H9 (cell line): Measurements from ENCODE around the gene POU6F2. TPM values are rescaled to one million over a fixed set of nuclear protein-coding genes. Genes with fewer than 3 reads are reported as not detected.

Source experiments
- DNase-seq: peaks from one replicate; pipeline ENCODE4 v3.0.0-alpha.2; 2017
- H2AFZ ChIP-seq: one replicate; pipeline ENCODE4 v1.6.1; 2013; ENCODE audit warnings: mild to moderate bottlenecking, low read length, control low read depth, moderate library complexity
- H2AK5ac ChIP-seq: 2 replicates; pipeline ENCODE4 v1.6.1; 2013; ENCODE audit warnings: low read length, control low read depth, mixed read lengths; ENCODE audit not compliant: insufficient read length
- H2BK120ac ChIP-seq: one replicate; pipeline ENCODE4 v1.6.1; 2013; ENCODE audit warnings: low read depth, mild to moderate bottlenecking, low read length, control low read depth, inconsistent platforms; ENCODE audit not compliant: poor library complexity, severe bottlenecking
- H2BK12ac ChIP-seq: 2 replicates; pipeline ENCODE4 v1.6.1; 2013; ENCODE audit warnings: low read length, control low read depth, mixed read lengths, low read depth; ENCODE audit not compliant: insufficient read length
- H2BK15ac ChIP-seq: 2 replicates; pipeline ENCODE4 v1.6.1; 2013; ENCODE audit warnings: low read depth, low read length, control low read depth
- H2BK20ac ChIP-seq: one replicate; pipeline ENCODE4 v1.6.1; 2013; ENCODE audit warnings: low read depth, mild to moderate bottlenecking, low read length, control low read depth, inconsistent platforms; ENCODE audit not compliant: poor library complexity, severe bottlenecking
- H2BK5ac ChIP-seq: 2 replicates; pipeline ENCODE4 v1.6.1; 2013; ENCODE audit warnings: low read length, control low read depth, mixed read lengths; ENCODE audit not compliant: insufficient read length
- H3K14ac ChIP-seq: 2 replicates; pipeline ENCODE4 v1.6.1; 2013; ENCODE audit warnings: low read length, control low read depth; ENCODE audit not compliant: insufficient read depth
- H3K18ac ChIP-seq: 2 replicates; pipeline ENCODE4 v1.6.1; 2013; ENCODE audit warnings: low read depth, mild to moderate bottlenecking, mixed read lengths, low read length, control low read depth; ENCODE audit not compliant: insufficient read length
- H3K23ac ChIP-seq: 2 replicates; pipeline ENCODE4 v1.6.1; 2013; ENCODE audit warnings: low read length, control low read depth, mixed read lengths, low read depth; ENCODE audit not compliant: insufficient read length
- H3K23me2 ChIP-seq: 2 replicates; pipeline ENCODE4 v1.6.1; 2013; ENCODE audit warnings: low read depth, mild to moderate bottlenecking, mixed read lengths, low read length, control low read depth; ENCODE audit not compliant: insufficient read length, poor library complexity, severe bottlenecking
- H3K27ac ChIP-seq: 2 replicates; pipeline ENCODE4 v1.5.1; 2013; ENCODE audit warnings: low read length, control low read depth, mixed read lengths, low read depth; ENCODE audit not compliant: insufficient read length
- H3K27me3 ChIP-seq: 2 replicates; pipeline ENCODE4 v1.6.1; 2013; ENCODE audit warnings: low read length, control low read depth, inconsistent platforms; ENCODE audit not compliant: insufficient read depth
- H3K4ac ChIP-seq: 2 replicates; pipeline ENCODE4 v1.6.1; 2013; ENCODE audit warnings: low read depth, mild to moderate bottlenecking, control low read depth, inconsistent platforms, low read length, moderate library complexity
- H3K4me1 ChIP-seq: 2 replicates; pipeline ENCODE4 v1.6.1; 2013; ENCODE audit warnings: low read length, control low read depth, inconsistent platforms; ENCODE audit not compliant: insufficient read depth
- H3K4me2 ChIP-seq: 2 replicates; pipeline ENCODE4 v1.6.1; 2013; ENCODE audit warnings: low read length, control low read depth, mixed read lengths; ENCODE audit not compliant: insufficient read length, insufficient read depth
- H3K56ac ChIP-seq: 2 replicates; pipeline ENCODE4 v1.6.1; 2013; ENCODE audit warnings: low read depth, mild to moderate bottlenecking, mixed read lengths, low read length, control low read depth; ENCODE audit not compliant: insufficient read length
- H3K79me1 ChIP-seq: 2 replicates; pipeline ENCODE4 v1.6.1; 2013; ENCODE audit warnings: low read depth, mild to moderate bottlenecking, moderate library complexity, low read length, control low read depth, inconsistent platforms; ENCODE audit not compliant: insufficient read depth, poor library complexity, severe bottlenecking
- H3K79me2 ChIP-seq: 2 replicates; pipeline ENCODE4 v1.6.1; 2013; ENCODE audit warnings: low read length, control low read depth, inconsistent platforms; ENCODE audit not compliant: insufficient read depth
- H3K9ac ChIP-seq: 2 replicates; pipeline ENCODE4 v1.6.1; 2013; ENCODE audit warnings: low read length, control low read depth, mixed read lengths; ENCODE audit not compliant: insufficient read length; ENCODE audit errors: extremely low read depth
- H3K9me3 ChIP-seq: one replicate; pipeline ENCODE4 v1.6.1; 2013; ENCODE audit warnings: low read depth, low read length, inconsistent platforms; ENCODE audit not compliant: control insufficient read depth
- H3T11ph ChIP-seq: one replicate; pipeline ENCODE4 v1.6.1; 2013; ENCODE audit warnings: mild to moderate bottlenecking, low read length, control low read depth, inconsistent platforms
- H4K20me1 ChIP-seq: one replicate; pipeline ENCODE4 v1.6.1; 2013; ENCODE audit not compliant: control insufficient read depth, insufficient read length, insufficient read depth
- H4K5ac ChIP-seq: 2 replicates; pipeline ENCODE4 v1.6.1; 2013; ENCODE audit warnings: low read depth, mild to moderate bottlenecking, mixed read lengths, low read length, control low read depth; ENCODE audit not compliant: insufficient read length
- H4K8ac ChIP-seq: replicated peaks from 2 replicates; pipeline ENCODE4 v1.6.1; 2013; ENCODE audit warnings: low read length, control low read depth, mixed read lengths, low read depth; ENCODE audit not compliant: insufficient read length
- H4K91ac ChIP-seq: 2 replicates; pipeline ENCODE4 v1.6.1; 2013; ENCODE audit warnings: low read depth, mild to moderate bottlenecking, moderate library complexity, mixed read lengths, low read length, control low read depth; ENCODE audit not compliant: insufficient read length
- H3K27ac Mint-ChIP-seq, 3 experiments: 2 replicates in 2 of 3; 3 replicates in 1 of 3; pipeline ENCODE4 v1.8.0; 2020 to 2021; ENCODE audit warnings: mixed read lengths in 3 of 3, mild to moderate bottlenecking in 1 of 3, moderate library complexity in 1 of 3
- H3K27me3 Mint-ChIP-seq: 2 replicates; pipeline ENCODE4 v1.8.0; 2021; ENCODE audit warnings: low read depth, mild to moderate bottlenecking, moderate library complexity, mixed read lengths
- H3K36me3 Mint-ChIP-seq, 3 experiments: 2 replicates in 2 of 3; 3 replicates in 1 of 3; pipeline ENCODE4 v1.8.0; 2020 to 2021; ENCODE audit warnings: low read depth in 3 of 3, mixed read lengths in 3 of 3; ENCODE audit not compliant: insufficient read depth in 1 of 3
- H3K4me1 Mint-ChIP-seq, 2 experiments: 2 replicates each; pipeline ENCODE4 v1.8.0; 2020; ENCODE audit warnings: mixed read lengths in 2 of 2
- H3K4me3 Mint-ChIP-seq, 2 experiments: 2 replicates in 1 of 2; 3 replicates in 1 of 2; pipeline ENCODE4 v1.8.0; 2020 to 2021; ENCODE audit warnings: mild to moderate bottlenecking in 2 of 2, mixed read lengths in 2 of 2, moderate library complexity in 1 of 2
- H3K9me3 Mint-ChIP-seq, 2 experiments: 2 replicates in 1 of 2; 3 replicates in 1 of 2; pipeline ENCODE4 v1.8.0; 2020; ENCODE audit warnings: mild to moderate bottlenecking in 2 of 2, mixed read lengths in 2 of 2, moderate library complexity in 1 of 2
- CTCF ChIP-seq: fragments of 200-600 bp; sonication (generic); conservative IDR thresholded peaks from 3 replicates; pipeline ENCODE4 v1.8.0; 2021; ENCODE audit warnings: antibody characterized with exemption, mild to moderate bottlenecking
- WGBS: extraction: QIAGEN DNeasy Blood & Tissue Kit; methylation state at CpG from one replicate; pipeline ENCODE4 v1.1.7; 2013; ENCODE audit warnings: missing lambda C conversion rate, low lambda C conversion rate, mixed read lengths; ENCODE audit not compliant: insufficient read length; ENCODE audit errors: extremely low coverage; 5-methylcytosine and 5-hydroxymethylcytosine counted together
- total RNA-seq: library from RNA; stranded (reverse); gene quantifications from 2 replicates; pipeline ENCODE4 v1.2.1, GENCODE V29; 2021

The POU6F2 gene
- total RNA-seq, 1 experiment from 2014 or later: 1.9 TPM

GRCh38 chr7:39384386-39384785 is 406.7 kb downstream of the POU6F2 start:
- Histone ChIP-seq H2BK120ac (no peak overlapping the region), H2BK12ac (no peak overlapping the region), H2BK15ac (no peak overlapping the region), H3K23me2 (no peaks in the 10 kb centered on the region), H2AFZ (no peak overlapping the region), H4K91ac (no peak overlapping the region), H3K4me1 (no peaks in the 10 kb centered on the region), H3K9me3 (no peaks in the 10 kb centered on the region), H2BK20ac (no peak overlapping the region), H4K20me1 (no peaks in the 10 kb centered on the region), H2AK5ac (no peak overlapping the region), H3K14ac (no peak overlapping the region), H2BK5ac (no peak overlapping the region), H3K18ac (no peak overlapping the region), H3K79me2 (no peaks in the 10 kb centered on the region), H3K4ac (no peak overlapping the region), H3K56ac (no peak overlapping the region), H3K9ac (no peak overlapping the region), H3K4me2 (no peak overlapping the region), H3K23ac (no peak overlapping the region), H4K5ac (no peak overlapping the region), H4K8ac (no peak overlapping the region), H3T11ph (no peak overlapping the region), H3K27me3 (no peaks in the 10 kb centered on the region), H3K27ac (no peak overlapping the region), H3K79me1 (no peaks in the 10 kb centered on the region)
- WGBS: no CpG with 5 or more reads among the region's 2 CpGs
- H3K4me1 Mint-ChIP-seq: peaks cover 3 to 5% of the 10 kb centered on the region in 2 experiments; a peak in 2 of 4 replicates
- no peaks in the 10 kb centered on the region for H3K9me3 Mint-ChIP-seq
- no peaks in the 10 kb centered on the region; a peak in 1 of 7 replicates for H3K36me3 Mint-ChIP-seq
- no peaks in the 10 kb centered on the region for H3K27me3 Mint-ChIP-seq
- no peak overlapping the region for H3K4me3 Mint-ChIP-seq
- no peak for TF ChIP-seq CTCF
- H3K27ac Mint-ChIP-seq: no peak overlapping the region
- DNase-seq: no peak
